Measurements from ENCODE around the gene SLC4A9. TPM values are rescaled to one million over a fixed set of nuclear protein-coding genes. Genes with fewer than 3 reads are reported as not detected.

SLC4A9 gene
- total RNA-seq, 1 experiment from 2014 or later: not detected

- DNase-seq (ENCODE audit: low read depth): no peak
- in situ Hi-C loops (cut with HindIII; ENCODE audit: low pct_unique_long_range_greater_than_20kb, low sequenced_read_pairs): no loop called here
Measured at GRCh38 chr5:140381972-140382371, 22.0 kb downstream of the SLC4A9 start.

- in situ Hi-C loops (cut with HindIII; ENCODE audit: low pct_unique_long_range_greater_than_20kb, low sequenced_read_pairs): no loop called here
- no peak for DNase-seq (ENCODE audit: low read depth)
Measured at GRCh38 chr5:140382866-140383265, 22.9 kb downstream of the SLC4A9 start.

- DNase-seq (ENCODE audit: low read depth): no peak
- in situ Hi-C loops (cut with HindIII; ENCODE audit: low pct_unique_long_range_greater_than_20kb, low sequenced_read_pairs): no loop called here
Measured at GRCh38 chr5:140383300-140383699, 23.3 kb downstream of the SLC4A9 start.

GRCh38 chr5:140388052-140388451 is 28.1 kb downstream of the SLC4A9 start:
- in situ Hi-C loops (cut with HindIII; ENCODE audit: low pct_unique_long_range_greater_than_20kb, low sequenced_read_pairs): no loop called here
- DNase-seq (ENCODE audit: low read depth): no peak

DNA sequence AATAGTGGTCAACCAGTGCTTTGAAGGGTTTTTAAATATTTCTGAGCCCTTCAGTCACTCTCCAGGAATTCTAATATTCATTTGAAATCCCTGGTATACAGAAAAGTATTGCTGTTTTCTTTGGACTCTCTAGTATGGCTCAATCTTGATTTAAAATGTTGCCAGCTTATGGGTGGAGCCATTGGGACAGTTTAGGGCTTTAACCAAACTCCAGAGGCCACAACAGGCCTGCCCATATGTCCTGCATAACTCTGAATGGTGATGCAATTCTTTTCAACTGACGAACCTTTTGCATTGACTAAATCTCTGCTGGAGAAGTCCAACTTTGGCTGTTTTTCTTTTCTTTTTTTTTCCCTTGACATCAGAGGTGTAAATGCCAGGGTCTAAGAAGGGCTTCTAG is 31.3 kb downstream of the SLC4A9 start:
- in situ Hi-C loops (cut with HindIII; ENCODE audit: low pct_unique_long_range_greater_than_20kb, low sequenced_read_pairs): no loop called here
- no peak for DNase-seq (ENCODE audit: low read depth)

DNA sequence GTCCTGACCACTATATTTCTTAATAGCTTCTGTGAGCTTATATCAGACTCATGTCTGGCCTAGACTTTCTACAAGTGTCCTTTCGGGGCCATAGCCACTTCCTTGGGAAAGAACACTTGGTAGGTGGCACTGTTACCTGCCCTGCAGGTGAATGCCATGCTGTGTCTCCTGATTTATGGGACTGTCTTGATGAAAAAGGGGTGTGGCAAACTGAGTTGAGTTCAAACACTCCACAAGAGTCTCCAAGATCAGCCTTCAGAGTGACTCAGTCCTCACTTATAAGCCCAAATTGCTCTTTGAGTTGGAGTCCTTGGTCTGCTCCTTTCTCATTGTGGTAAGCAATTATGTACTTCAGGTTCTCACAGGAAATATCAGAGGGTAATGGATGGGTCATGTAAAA is 31.7 kb downstream of the SLC4A9 start:
- DNase-seq (ENCODE audit: low read depth): no peak
- in situ Hi-C loops (cut with HindIII; ENCODE audit: low pct_unique_long_range_greater_than_20kb, low sequenced_read_pairs): no loop called here

DNA sequence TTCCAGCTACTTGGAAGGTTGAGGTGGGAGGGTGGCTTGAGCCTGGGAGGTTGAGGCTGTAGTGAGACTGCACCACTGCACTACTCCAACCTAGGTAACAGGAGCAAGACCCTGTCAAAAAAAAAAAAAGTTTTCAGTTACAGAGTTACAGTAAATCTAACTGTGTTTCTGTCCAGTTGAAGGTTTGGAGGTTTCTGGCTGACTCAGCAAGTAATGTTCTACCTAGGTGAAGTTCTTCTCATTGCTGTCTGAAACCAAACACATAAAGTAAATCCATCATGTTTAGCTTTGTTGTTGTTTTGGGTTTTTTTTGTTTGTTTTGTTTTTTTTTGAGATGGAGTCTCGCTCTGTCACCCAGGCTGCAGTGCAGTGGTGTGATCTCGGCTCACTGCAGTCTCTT is 33.7 kb downstream of the SLC4A9 start:
- no peak for DNase-seq (ENCODE audit: low read depth)
- in situ Hi-C loops (cut with HindIII; ENCODE audit: low pct_unique_long_range_greater_than_20kb, low sequenced_read_pairs): no loop called here

DNA sequence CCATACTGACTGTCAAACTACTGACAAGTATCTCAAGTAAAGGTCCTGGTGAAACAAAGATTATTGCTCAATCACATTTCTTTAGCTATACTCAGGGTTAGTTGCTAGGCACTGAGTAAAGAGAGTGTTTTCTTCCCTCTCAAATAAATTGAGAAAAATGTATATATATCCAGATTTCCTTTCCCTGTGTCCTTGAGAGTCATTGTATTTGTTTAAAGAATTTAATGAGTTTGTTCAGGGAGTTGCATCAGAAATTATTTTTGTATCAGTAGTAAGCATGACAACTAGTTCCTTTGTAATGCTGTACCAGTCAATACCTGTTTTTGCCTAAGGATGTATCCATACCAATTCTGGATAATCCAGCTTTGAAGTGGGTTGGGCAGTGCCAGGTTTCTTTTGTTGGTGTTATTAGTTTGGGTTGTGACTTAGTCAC is 38.4 kb downstream of the SLC4A9 start:
- in situ Hi-C loops (cut with HindIII; ENCODE audit: low pct_unique_long_range_greater_than_20kb, low sequenced_read_pairs): no loop called here

DNA sequence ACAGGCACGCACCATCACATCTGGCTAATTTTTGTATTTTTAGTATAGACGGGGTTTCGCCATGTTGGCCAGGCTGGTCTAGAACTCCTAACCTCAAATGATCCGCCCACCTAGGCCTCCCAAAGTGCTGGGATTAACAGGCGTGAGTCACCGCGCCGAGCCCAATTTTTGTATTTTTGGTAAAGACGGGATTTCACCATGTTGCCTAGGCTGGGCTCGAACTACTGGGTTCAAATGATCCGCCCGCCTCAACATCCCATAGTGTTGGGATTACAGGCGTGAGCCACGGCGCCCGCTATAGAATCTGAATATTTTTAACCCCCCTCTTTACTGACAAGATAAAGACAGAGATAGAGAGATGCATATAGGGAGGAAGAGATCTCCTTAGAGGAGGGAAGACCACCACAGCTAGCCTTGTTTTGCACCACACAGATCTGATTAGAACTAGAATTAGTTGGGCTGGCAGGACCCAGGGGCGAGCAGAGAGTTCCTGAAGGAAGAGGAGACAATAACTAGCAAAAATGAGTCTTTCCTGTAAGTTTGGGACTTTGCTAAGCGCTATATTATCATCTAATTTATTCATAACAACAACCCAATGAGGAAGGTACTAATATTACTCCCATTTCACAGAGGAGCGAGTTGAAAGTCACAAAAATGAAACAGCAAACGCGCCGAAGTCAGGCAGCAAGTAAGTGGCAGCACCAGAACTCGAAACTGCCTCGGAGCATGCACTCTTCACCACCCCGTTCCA is 40.2 kb downstream of the SLC4A9 start:
- no peak for DNase-seq (ENCODE audit: low read depth)
- in situ Hi-C loops (cut with HindIII; ENCODE audit: low pct_unique_long_range_greater_than_20kb, low sequenced_read_pairs): no loop called here

More for the DNA sequence above, 38.4 kb downstream of the SLC4A9 start:
- no peak for DNase-seq (ENCODE audit: low read depth)

- peak; percentile 97 for DNase-seq (ENCODE audit: low read depth)
- in situ Hi-C loops (cut with HindIII; ENCODE audit: low pct_unique_long_range_greater_than_20kb, low sequenced_read_pairs): no loop called here
Measured at GRCh38 chr5:140400730-140401361, 40.9 kb downstream of the SLC4A9 start.

GRCh38 chr5:140401362-140402257 is 41.6 kb downstream of the SLC4A9 start, which contains the start of gene ANKHD1:
TSS of gene ANKHD1 (plus strand) at chr5:140401833. CDS start at chr5:140401968, 135 bp downstream.
- in situ Hi-C loops (cut with HindIII; ENCODE audit: low pct_unique_long_range_greater_than_20kb, low sequenced_read_pairs): no loop called here
- DNase-seq (ENCODE audit: low read depth): peak; percentile 100

- in situ Hi-C loops (cut with HindIII; ENCODE audit: low pct_unique_long_range_greater_than_20kb, low sequenced_read_pairs): no loop called here
- peak; percentile 67 for DNase-seq (ENCODE audit: low read depth)
Measured at GRCh38 chr5:140402258-140403074, 42.5 kb downstream of the SLC4A9 start.

GRCh38 chr5:140403613-140404012 is 43.6 kb downstream of the SLC4A9 start:
- no peak for DNase-seq (ENCODE audit: low read depth)
- in situ Hi-C loops (cut with HindIII; ENCODE audit: low pct_unique_long_range_greater_than_20kb, low sequenced_read_pairs): no loop called here

DNA sequence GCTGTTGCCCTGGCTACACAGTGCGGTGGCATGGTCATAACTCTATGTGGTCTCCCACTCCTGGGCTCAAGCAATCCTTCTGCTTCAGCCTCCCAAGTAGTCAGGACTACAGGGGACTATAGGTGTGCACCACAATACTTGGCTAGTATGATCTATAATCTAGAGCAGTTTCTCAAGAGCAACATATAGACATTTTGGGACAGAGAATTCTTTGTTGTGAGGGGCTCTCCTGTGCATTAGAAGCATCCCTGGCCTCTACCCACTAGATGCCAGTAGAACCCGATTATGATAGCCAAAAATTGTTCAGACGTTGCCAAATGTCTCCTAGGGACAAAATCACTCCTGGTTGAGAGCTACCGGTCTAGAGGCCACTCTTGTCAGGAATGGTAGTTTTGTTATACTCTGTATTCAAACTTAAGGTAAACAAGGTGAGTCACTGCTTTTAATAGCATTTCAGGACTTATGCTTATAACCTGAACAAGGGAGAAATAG is 48.8 kb downstream of the SLC4A9 start:
- no peak for DNase-seq (ENCODE audit: low read depth)
- in situ Hi-C loops (cut with HindIII; ENCODE audit: low pct_unique_long_range_greater_than_20kb, low sequenced_read_pairs): no loop called here

DNA sequence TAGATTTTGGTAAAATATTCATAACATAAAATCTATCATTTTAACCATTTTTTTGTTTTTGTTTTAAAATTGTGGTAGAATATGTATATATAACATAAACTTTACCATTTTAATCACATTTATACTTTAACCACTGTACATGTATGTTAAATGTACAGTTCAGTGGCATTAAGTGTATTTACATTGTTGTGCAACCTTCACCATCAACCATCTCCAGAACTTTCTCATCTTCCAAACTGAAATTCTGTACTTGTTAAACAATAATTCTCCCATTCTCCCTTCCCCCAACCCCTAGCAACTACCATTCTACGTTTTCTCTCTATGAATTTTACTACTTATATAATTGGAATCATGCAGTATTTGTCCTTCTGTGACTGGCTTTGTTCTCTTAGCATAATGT is 53.2 kb downstream of the SLC4A9 start:
- no peak for DNase-seq (ENCODE audit: low read depth)

DNA sequence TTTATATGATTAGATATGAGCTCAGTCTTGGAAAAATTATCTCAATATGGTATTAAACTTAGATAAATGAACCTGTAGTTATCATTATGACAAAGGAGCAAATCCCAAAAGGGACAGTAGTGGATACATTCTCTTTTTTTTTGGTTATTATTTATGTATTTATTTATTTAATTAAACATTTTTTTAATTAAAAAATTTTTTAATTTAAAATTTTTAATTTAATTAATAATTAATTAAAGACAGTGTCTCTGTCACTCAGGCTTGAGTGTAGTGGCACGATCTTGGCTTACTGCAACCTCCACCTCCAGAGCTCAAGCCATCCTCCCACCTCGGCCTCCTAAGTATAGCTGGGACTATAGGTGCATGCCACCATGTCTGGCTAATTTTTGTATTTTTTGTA is 57.2 kb downstream of the SLC4A9 start:
- in situ Hi-C loops (cut with HindIII; ENCODE audit: low pct_unique_long_range_greater_than_20kb, low sequenced_read_pairs): no loop called here
- no peak for DNase-seq (ENCODE audit: low read depth)

More for the DNA sequence above, 53.2 kb downstream of the SLC4A9 start:
- in situ Hi-C loops (cut with HindIII; ENCODE audit: low pct_unique_long_range_greater_than_20kb, low sequenced_read_pairs): no loop called here

DNA sequence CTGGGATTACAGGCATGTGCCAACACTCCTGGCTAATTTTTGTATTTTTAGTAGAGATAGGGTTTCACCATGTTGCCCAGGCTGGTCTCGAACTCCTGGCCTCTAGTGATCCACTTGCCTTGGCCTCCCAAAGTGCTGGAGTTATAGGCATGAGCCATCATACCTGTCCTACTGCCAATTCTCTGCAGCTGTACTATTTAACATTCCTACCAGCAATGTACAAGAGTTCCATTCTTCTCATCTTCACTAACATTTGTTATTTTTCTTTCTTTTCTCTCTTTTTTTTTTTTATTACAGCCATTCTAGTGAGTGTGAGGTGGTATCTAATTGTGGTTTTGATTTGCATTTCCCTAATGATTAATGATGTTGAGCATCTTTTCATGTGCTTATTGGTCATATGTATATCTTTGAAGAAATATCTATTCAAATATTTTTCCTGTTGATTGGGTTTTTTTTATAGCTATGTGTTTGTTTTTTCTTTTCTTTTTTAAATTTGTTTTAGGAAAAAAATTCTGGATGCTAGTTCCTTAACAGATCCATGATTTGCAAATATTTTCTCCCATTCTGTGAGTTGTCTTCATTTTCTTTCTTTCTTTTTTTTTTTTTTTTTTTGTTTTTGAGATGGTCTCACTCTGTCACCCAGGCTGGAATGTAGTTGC is 59.0 kb downstream of the SLC4A9 start:
- in situ Hi-C loops (cut with HindIII; ENCODE audit: low pct_unique_long_range_greater_than_20kb, low sequenced_read_pairs): no loop called here
- no peak for DNase-seq (ENCODE audit: low read depth)

All from Caki2 (cell line).